ENCODE data around the gene CABLES2.

DNA sequence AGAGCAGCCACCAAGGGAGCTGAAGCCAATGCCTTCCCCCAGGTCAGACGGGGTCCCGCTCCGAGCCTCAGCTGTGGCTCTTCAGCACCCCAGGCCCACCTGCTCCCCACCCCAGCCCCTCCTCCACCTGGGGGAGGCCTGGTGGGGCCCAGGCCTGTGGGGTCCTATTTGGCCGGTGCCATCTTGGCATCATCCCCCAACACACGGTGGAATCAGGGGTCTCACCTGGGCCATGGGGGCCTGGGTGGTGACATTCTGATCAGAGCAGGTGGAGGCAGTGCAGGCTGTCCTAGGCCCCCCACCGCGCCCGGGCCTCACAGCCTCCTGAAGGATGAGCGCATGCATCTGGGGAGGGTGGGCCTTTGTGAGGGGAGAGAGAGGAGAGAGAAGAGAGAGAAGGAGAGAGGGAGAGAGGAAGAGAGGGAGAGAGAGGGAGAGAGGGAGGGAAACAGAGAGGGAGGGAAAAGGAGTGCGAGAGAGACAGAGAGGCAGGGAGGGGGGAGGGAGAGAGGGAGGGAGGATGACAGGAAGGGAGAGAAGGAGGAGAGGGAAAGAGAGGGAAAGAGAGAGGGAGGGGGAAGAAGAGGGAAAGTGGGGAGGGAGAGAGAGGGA is 44.2 kb upstream of the CABLES2 start:
- TF ChIP-seq CTCF (IDR thresholded peaks at IDR 0.05) (no peak), POLR2A (IDR thresholded peaks at IDR 0.05) (no peak)
